Hippocampal formation (tissue), 2 donors: ENCODE measurements around the gene HS6ST1.

Experiments used
- DNase-seq, 2 donors: peaks; one replicate each; lab custom pipeline; 2025; lab: John Stamatoyannopoulos, UW

The HS6ST1 gene

GRCh38 chr2:128298846-128299507 lies 19.7 kb downstream of the HS6ST1 start:
- no peak for DNase-seq

- DNase-seq, result no peak
Measured at GRCh38 chr2:128298286-128298685, 20.4 kb downstream of the HS6ST1 start.

GRCh38 chr2:128293870-128294455 lies 24.7 kb downstream of the HS6ST1 start:
- DNase-seq, result no peak

GRCh38 chr2:128293426-128293755 lies 25.3 kb downstream of the HS6ST1 start:
- DNase-seq, result no peak

- DNase-seq, result peak in 1 of 2 donors; percentile 22
Measured at GRCh38 chr2:128292599-128293425, 25.9 kb downstream of the HS6ST1 start.

- DNase-seq, result no peak
Measured at GRCh38 chr2:128291844-128292598, 26.6 kb downstream of the HS6ST1 start.

- no peak for DNase-seq
Measured at GRCh38 chr2:128291161-128291843, 27.4 kb downstream of the HS6ST1 start.

- DNase-seq, result no peak
Measured at GRCh38 chr2:128290356-128290755, 28.3 kb downstream of the HS6ST1 start.

GRCh38 chr2:128289439-128289838 lies 29.2 kb downstream of the HS6ST1 start:
- DNase-seq, result no peak

GRCh38 chr2:128288781-128289180 lies 29.9 kb downstream of the HS6ST1 start:
- no peak for DNase-seq

- DNase-seq, result no peak
Measured at GRCh38 chr2:128287780-128288735, 30.6 kb downstream of the HS6ST1 start.

- DNase-seq, result no peak
Measured at GRCh38 chr2:128286905-128287779, 31.5 kb downstream of the HS6ST1 start.

GRCh38 chr2:128286011-128286721 lies 32.5 kb downstream of the HS6ST1 start:
- DNase-seq, result no peak

GRCh38 chr2:128285329-128285931 lies 33.2 kb downstream of the HS6ST1 start:
- DNase-seq, result no peak

GRCh38 chr2:128284841-128285240 lies 33.8 kb downstream of the HS6ST1 start:
- DNase-seq, result no peak

GRCh38 chr2:128284037-128284441 lies 34.6 kb downstream of the HS6ST1 start:
- DNase-seq, result no peak

GRCh38 chr2:128282976-128283810 lies 35.5 kb downstream of the HS6ST1 start:
- DNase-seq, result no peak
